Measurements from ENCODE around the gene CFAP210. TPM values are rescaled to one million over a fixed set of nuclear protein-coding genes. Genes with fewer than 3 reads are reported as not detected.

Gene CFAP210
- not detected for total RNA-seq
- long read RNA-seq, result 0 reads

DNA sequence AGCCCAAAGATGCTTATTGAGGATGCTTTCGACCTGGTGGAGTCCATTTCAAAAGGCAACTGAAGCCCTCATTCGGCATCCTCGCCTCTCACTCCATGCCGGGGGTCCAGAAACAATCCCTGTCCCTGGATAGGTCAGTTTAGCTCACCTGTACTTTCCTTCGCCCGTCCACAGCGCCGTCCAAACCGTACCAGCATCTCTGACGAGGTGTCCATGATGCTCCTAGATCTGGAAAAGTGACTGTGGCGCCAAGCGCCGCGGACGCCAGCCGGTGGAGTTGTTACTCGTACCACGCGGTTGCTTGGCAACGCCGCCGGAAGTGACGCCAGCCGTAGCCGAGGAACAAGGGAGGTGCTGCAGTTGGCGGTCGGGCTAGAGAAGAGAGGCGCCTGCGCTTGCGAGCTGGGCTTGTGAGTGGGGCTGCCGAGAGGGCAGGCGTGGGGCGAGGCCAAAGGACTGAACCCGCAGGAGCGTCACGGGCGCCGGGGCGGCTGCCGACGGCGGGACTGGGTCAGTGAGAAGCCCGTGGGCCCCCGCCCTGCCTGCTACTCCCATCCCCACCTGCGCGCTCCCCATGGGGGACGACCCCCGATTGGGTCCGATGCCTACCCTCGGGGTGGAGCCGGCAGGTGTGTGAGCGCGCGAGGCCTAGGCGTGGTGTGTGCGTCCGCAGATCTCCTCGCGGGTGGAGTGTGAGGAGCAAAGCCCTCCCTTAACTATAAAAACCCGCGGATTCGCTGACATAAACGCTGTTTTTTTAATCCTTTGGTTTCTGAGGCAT is at the start of gene CFAP210, which contains the start of gene PHOSPHO2:
CFAP210 (minus strand) TSS at position 293 of the 781 bp plus-strand sequence; CDS start at position 215, 78 bp downstream.
PHOSPHO2 (plus strand) TSS at position 357 of the 781 bp plus-strand sequence. CDS start 6,503 bp downstream, outside the sequence.
- peak; percentile 100 for DNase-seq
- intact Hi-C loops (cut with DNase I), result no loop called here
- peak; percentile 100 for ATAC-seq (ENCODE audit: poor library complexity)

DNA sequence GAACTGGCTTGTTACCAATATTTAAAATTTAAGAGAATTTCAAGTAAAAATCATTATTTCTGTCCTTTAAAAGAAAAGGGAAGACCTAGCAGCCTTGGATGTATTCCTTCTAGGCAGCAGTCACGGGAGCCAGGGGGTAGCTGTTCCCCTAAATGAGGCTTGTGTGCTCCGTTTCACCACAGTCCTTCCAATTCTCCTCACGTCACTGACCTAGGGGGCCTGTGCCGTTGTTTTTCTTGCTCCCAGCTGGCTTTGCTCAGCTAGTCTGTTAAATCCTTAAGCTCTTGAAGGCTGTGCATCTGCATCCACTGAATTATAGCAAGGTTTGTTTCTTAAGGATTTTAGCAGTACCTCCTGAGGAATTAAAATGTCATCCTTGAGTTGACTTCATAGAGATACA is 49.3 kb upstream of the CFAP210 start:
- intact Hi-C loops (cut with DNase I), result no loop called here
- ATAC-seq (ENCODE audit: poor library complexity) (no peak), DNase-seq (no peak)

DNA sequence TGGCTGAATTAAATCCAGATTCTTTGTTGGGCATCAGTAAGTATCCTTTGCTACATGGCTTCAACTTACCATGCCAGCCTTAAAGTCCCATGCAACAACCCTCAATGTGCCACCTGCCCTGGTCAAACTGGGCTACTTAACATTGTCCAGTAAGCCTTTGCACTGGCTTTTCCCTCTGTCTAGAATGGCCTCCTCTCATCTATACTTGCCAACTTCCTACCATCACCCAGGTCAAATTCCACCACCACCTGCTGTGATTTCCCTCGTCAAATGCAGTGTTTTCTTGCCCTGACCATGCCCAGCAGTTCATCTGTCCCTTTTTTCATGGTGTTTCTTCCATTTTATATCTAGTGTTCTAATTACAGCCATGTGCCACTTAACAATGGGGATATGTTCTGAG is 45.1 kb upstream of the CFAP210 start:
- intact Hi-C loops (cut with DNase I), result no loop called here
- no peak for ATAC-seq (ENCODE audit: poor library complexity)
- DNase-seq, result no peak

GRCh38 chr2:169738566-169739229 is 44.5 kb upstream of the CFAP210 start:
- intact Hi-C loops (cut with DNase I), result no loop called here
- DNase-seq, result no peak
- no peak for ATAC-seq (ENCODE audit: poor library complexity)

DNA sequence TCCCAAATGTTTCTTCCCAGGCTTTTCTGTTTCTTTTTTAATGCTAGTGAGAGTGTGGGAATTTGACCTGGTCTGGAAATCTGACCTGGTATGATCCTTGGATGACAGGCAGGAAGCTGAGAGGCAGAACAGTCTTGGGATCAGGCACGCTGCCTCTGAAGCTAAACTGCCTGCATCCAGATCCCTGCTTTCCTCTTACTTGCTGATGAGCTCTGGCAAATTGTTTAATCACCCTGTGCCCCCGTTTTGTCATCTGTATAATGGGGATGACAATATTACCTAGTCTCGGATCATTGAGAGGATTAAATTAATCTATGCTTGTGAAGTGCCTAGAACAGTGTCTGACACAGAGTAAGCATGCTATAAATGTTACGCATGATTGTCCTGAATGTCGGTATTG is 42.7 kb upstream of the CFAP210 start:
- DNase-seq, result no peak

DNA sequence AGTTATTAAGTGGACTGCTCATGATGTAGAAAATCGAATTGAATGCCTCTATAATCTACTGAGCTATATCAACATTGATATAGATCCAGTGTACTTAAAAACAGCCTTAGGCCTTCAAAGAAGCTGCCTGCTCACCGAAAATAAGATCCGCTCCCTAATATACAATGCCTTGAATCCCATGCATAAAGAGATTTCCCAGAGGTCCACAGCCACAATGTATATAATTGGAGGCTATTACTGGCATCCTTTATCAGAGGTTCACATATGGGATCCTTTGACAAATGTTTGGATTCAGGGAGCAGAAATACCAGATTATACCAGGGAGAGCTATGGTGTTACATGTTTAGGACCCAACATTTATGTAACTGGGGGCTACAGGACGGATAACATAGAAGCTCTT is 41.4 kb upstream of the CFAP210 start:
- DNase-seq (no peak), ATAC-seq (ENCODE audit: poor library complexity) (no peak)
- intact Hi-C loops (cut with DNase I), result no loop called here

More for the DNA sequence above, 42.7 kb upstream of the CFAP210 start:
- intact Hi-C loops (cut with DNase I), result no loop called here
- ATAC-seq (ENCODE audit: poor library complexity), result no peak

DNA sequence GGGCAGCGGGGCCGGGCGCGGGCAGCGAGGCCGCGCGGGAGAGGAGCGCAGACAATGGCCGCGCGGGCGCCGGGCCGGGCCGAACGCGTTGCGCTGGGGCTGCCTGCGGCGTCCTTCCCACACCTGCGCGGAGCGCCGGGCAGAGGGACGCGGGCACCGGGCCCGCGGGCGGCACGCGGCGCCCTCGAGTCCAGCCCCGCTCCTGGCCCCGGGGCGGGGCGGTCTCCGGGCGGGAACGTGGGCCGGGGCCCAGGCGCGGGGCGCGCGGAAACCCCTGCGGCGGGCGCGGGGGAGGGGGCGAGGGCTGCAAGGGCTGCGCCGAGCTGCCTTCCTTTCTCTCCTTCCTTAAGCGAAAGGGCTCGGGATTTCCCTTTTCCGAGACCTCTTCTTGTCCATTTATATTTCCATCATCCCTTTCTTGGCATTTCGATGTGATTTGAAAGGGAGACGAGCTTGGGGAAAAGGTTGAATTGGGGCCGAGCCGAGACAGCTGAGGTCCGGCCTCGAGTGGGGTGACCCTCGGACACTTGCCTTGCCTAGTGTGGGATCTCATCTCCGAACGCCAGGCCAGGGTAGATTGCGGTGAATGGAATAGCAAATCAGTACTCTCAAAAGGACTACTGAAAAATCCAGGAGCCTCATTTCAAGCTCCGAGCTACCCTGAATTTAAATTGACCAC is 40.1 kb upstream of the CFAP210 start:
- DNase-seq (no peak), ATAC-seq (ENCODE audit: poor library complexity) (peak; percentile 48)
- intact Hi-C loops (cut with DNase I), result no loop called here

- intact Hi-C loops (cut with DNase I), result no loop called here
- no peak for DNase-seq
- peak; percentile 42 for ATAC-seq (ENCODE audit: poor library complexity)
Observed at GRCh38 chr2:169732583-169733358, 38.6 kb upstream of the CFAP210 start.

DNA sequence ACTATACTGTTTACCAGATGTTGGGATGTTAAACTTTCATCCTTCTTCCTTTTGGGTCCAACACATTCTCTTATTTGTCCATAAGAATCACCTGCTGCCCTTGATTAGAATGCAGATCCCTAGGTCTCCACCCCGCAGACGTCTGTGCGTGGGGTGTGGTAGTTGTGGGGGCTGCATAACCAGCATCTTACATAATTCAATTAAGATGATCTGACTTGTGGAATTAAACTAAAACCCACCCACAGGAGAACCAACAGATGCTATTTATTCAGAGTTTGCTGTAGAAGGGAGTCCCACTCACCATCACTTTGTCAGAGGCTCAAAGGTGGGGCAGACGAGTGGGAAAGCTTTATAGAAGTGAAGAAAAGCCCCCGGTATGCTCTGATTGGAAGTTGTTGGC is 37.9 kb upstream of the CFAP210 start:
- DNase-seq, result no peak
- intact Hi-C loops (cut with DNase I), result no loop called here
- no peak for ATAC-seq (ENCODE audit: poor library complexity)

DNA sequence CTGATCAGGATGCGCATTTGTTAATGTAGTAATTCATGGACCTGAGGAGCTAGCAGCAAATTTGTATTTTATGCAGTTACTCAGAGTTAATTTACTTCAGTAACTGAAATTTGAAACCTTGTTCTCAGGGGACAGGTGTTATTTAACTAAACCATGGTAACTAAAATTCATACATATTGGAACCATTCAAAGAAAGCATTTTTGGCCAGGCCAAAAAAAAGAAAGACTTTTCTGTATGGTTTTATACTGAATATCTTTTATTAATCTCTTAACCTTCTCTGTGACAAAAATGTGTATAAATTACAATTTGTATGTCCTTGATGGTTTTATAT is 35.0 kb upstream of the CFAP210 start:
- intact Hi-C loops (cut with DNase I), result no loop called here
- no peak for ATAC-seq (ENCODE audit: poor library complexity)
- DNase-seq, result no peak

DNA sequence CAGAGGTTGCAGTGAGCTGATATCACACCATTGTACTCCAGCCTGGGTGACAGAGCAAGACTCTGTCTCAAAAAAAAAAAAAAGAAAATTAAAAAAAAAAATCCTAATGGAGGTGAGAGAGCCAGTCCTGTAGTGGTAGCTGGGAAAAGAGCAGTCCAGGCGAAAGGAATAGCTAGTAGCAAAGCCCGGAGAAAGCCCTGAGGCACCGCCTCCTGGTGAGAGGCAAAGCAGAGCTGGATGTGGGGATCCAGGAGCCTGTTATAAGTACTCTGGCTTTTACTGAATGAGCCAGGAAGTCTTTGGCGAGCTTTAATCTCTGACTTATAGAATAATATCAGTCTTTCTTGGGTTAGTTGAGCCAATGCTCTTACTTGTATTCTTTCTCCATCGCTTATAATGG is 32.9 kb upstream of the CFAP210 start:
- no peak for ATAC-seq (ENCODE audit: poor library complexity)

GRCh38 chr2:169721016-169721415 is 26.8 kb upstream of the CFAP210 start:
- ATAC-seq (ENCODE audit: poor library complexity) (no peak), DNase-seq (no peak)
- intact Hi-C loops (cut with DNase I), result no loop called here

More for the DNA sequence above, 32.9 kb upstream of the CFAP210 start:
- intact Hi-C loops (cut with DNase I), result no loop called here
- no peak for DNase-seq

DNA sequence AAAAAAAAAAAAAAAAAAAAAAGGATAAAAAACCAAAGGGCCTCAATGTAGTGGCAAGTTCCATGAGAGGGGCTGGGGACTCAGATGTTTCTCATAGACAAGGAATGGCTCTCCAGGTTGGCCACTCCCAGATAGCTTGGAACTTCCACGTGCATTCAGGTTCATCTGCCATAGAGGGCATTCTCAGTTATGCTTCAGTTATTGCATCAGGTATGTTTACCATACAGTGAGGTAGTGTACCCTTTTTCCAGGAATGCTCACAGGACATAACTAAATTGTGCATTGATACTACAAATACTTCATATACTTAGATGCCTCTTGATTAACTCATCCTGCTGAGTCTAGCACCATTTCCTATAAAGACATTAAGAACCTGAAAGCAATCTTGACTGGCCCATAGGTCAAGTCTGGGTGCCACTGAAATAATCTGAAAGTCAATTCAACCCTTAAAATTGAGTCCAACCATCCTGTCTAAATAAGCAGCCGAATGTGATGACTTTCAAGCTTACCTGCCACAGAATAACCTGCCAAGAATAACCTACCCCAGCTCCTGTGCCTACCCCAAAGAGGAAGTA is 24.8 kb upstream of the CFAP210 start:
- DNase-seq (no peak), ATAC-seq (ENCODE audit: poor library complexity) (no peak)
- intact Hi-C loops (cut with DNase I), result no loop called here

- no peak for ATAC-seq (ENCODE audit: poor library complexity)
- DNase-seq, result no peak
- intact Hi-C loops (cut with DNase I), result no loop called here
Observed at GRCh38 chr2:169717691-169718063, 23.5 kb upstream of the CFAP210 start.

- DNase-seq (no peak), ATAC-seq (ENCODE audit: poor library complexity) (peak; percentile 21)
- intact Hi-C loops (cut with DNase I), result no loop called here
Observed at GRCh38 chr2:169716938-169717690, 22.9 kb upstream of the CFAP210 start.

- intact Hi-C loops (cut with DNase I), result no loop called here
- DNase-seq (no peak), ATAC-seq (ENCODE audit: poor library complexity) (peak; percentile 62)
Observed at GRCh38 chr2:169716238-169716886, 22.2 kb upstream of the CFAP210 start.

DNA sequence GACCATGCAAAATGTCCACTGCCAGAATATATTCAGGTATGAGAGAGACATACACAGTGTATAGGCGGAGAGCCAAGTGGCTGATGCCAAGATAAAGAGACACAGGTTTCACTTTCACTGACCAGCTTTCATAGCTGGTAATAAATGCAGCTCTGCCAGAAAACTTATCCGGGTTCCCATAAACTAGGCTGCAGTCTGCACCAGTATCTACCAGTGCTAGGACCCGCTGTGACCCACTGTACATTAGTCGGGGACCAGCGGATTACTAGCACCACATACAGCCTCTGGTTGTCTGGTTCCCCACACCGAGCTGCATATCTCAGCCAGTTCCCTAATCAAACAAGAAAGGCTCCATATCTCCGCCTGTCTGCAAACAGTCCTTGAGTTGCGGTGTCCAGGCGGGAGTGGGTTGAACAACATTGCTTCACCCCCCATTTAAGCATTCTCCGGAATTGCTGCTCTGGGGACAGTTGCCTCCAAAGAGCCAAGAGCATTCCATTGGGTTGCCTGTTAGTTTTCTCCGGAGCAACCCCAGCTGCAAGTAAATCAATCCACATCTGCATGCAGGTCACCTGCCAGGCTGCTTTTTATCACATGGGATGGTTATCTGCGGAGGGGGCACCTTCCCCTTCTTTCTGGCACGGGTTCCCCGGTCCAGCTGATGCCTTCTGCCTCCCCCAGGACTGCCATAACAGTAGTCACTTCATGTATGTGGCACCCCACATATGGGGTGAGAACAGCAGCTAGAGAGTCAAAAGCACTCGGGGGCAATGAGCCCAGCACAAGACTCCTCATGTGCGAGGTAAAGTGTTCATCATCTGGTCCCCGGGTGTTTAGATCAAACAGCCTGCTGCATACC is 21.4 kb upstream of the CFAP210 start:
- intact Hi-C loops (cut with DNase I), result no loop called here
- DNase-seq, result no peak

More for the DNA sequence above, 21.4 kb upstream of the CFAP210 start:
- peak; percentile 26 for ATAC-seq (ENCODE audit: poor library complexity)

All from Right ventricle myocardium superior (tissue), 1 donor.